Pancreas (tissue), 10 donors: ENCODE data around the gene RXFP4. TPM values are rescaled to one million over a fixed set of nuclear protein-coding genes. Genes with fewer than 3 reads are reported as not detected.
A peak's percentile ranks its signal among the peaks of the same experiment; 100 is the strongest.

Experiments
- ATAC-seq, 4 donors: fragments of 200-7000 bp; cut with Tn5 transposase; one replicate each; pipeline versions ENCODE4 v1.8.0 to v1.9.1; 2020; ENCODE audit warnings: mild to moderate bottlenecking in 4 of 4, moderate library complexity in 4 of 4
- DNase-seq, 6 donors: peaks; one replicate each; pipeline ENCODE4 v3.0.0-alpha.2; 2020
- FAIRE-seq: peaks from 2 replicates; lab custom pipeline; 2012; peaks lifted over from hg19 to GRCh38; lab: Jason Lieb, UNC
- H3K27ac ChIP-seq, 4 donors: fragments of 200-600 bp; sonication (generic); 1 replicate in 3 of 4; 2 replicates in 1 of 4; pipeline versions ENCODE4 v1.5.0 to v1.8.0; 2020
- H3K27me3 ChIP-seq, 4 donors: fragments of 200-600 bp; one replicate each; pipeline ENCODE4 v1.8.0; 2021
- H3K36me3 ChIP-seq, 3 donors: fragments of 200-600 bp; sonication (generic) in 1 of 3; one replicate each; pipeline versions ENCODE4 v1.5.0 to v1.8.0; 2020 to 2021
- H3K4me1 ChIP-seq, 3 donors: fragments of 200-600 bp; one replicate each; pipeline ENCODE4 v1.8.0; 2021
- H3K4me3 ChIP-seq, 4 donors: fragments of 200-600 bp; sonication (generic) in 2 of 4; one replicate each; pipeline versions ENCODE4 v1.5.0 to v1.8.0; 2020 to 2021
- H3K9me3 ChIP-seq, 4 donors: fragments of 200-600 bp; one replicate each; pipeline ENCODE4 v1.8.0; 2021
- CTCF ChIP-seq, 4 donors: fragments of 200-600 bp; sonication (generic) in 3 of 4; IDR thresholded peaks; one replicate each; pipeline versions ENCODE4 v1.5.0 to v1.8.0; 2021; ENCODE audit warnings: antibody characterized with exemption in 4 of 4
- WGBS, 2 donors: extraction: QIAGEN DNeasy Blood & Tissue Kit; methylation state at CpG; one replicate each; pipeline ENCODE4 v1.1.7; 2013; 5-methylcytosine and 5-hydroxymethylcytosine counted together
- intact Hi-C, 3 donors: fragments of 100-400 bp; cut with DNase I; formaldehyde crosslinking; loops; one replicate each; pipeline versions ENCODE4 v1.11.1 to v1.14.2; 2022
- polyA plus RNA-seq, 2 donors: library from polyadenylated mRNA; stranded (reverse); fragments of 200-250 nt; gene quantifications; one replicate each; pipeline ENCODE4 v1.2.3, GENCODE V29; 2013
- total RNA-seq, 6 donors: library from RNA; stranded (reverse); fragmentation: NEBNext Ultra II Directional in 4 of 6; extraction: Animal tissue kit (Norgen Biotek cat#: 25700) in 4 of 6; gene quantifications; one replicate each; pipeline versions ENCODE4 v1.2.1 to v1.2.4, GENCODE V29; 2021 to 2023
- donor health status: healthy with polysubstance abuse.
- donor health status: DM: no; HTN: no; CAD: no; lungs with moderate emphysema.
- donor health status: DM: no; HTN: no; CAD: no.
- donor health status: control.
- donor health status: control.
- donor health status: Bipolar disorder and iron deficiency.
- donor health status: DM: yes; HTN: yes; CAD: no.
- donor health status: DM: no; HTN: no; CAD: no.
- donor health status: DM: no; HTN: no; CAD: no.
- donor health status: DM: yes; HTN: yes; CAD: no.

RXFP4 gene
- total and polyA plus RNA-seq, 8 donors: 0.12 to 0.19 TPM; not detected in 6

GRCh38 chr1:155960081-155960745, 18.8 kb downstream of the RXFP4 start:
- 92 to 95% methylated on average over 3 of the region's 3 CpGs for WGBS, 2 donors
- Histone ChIP-seq H3K9me3 (no peaks in the 10 kb centered on the region), H3K27me3 (no peaks in the 10 kb centered on the region), H3K4me1 (no peaks in the 10 kb centered on the region), H3K36me3 (peaks cover 0 to 44% (median 2%) of the 10 kb centered on the region in 3 donors), H3K27ac (no peak overlapping the region), H3K4me3 (no peak overlapping the region)
- no peak for ATAC-seq
- intact Hi-C loops: no loop called here
- no peak for TF ChIP-seq CTCF (IDR thresholded peaks at IDR 0.05)
- no peak for DNase-seq
- no peak for FAIRE-seq

GRCh38 chr1:155961937-155962336, 20.5 kb downstream of the RXFP4 start:
- WGBS, 2 donors: 73 to 75% methylated on average over 14 of the region's 14 CpGs
- intact Hi-C loops: no loop called here
- Histone ChIP-seq H3K4me1 (no peaks in the 10 kb centered on the region), H3K27me3 (no peaks in the 10 kb centered on the region), H3K36me3 (peaks cover 0 to 45% (median 2%) of the 10 kb centered on the region in 3 donors), H3K4me3 (no peak overlapping the region), H3K9me3 (no peaks in the 10 kb centered on the region), H3K27ac (no peak overlapping the region)
- TF ChIP-seq CTCF (IDR thresholded peaks at IDR 0.05): no peak
- no peak for DNase-seq
- no peak for FAIRE-seq
- peak in 3 of 4 donors; percentile 33 to 56 (median 45) for ATAC-seq

- peaks cover 0 to 39% (median 2%) of the 10 kb centered on the region in 3 donors for H3K36me3 ChIP-seq
- no peaks in the 10 kb centered on the region for H3K9me3 ChIP-seq
- intact Hi-C loops: no loop called here
- no peak for DNase-seq
- no peak for TF ChIP-seq CTCF (IDR thresholded peaks at IDR 0.05)
- 88% methylated on average over 18 of the region's 18 CpGs for WGBS, 2 donors
- peak in 1 of 4 donors; percentile 24 for ATAC-seq
- H3K27me3 ChIP-seq: no peaks in the 10 kb centered on the region
- no peak for FAIRE-seq
- no peaks in the 10 kb centered on the region for H3K4me1 ChIP-seq
- H3K27ac ChIP-seq: no peak overlapping the region
- H3K4me3 ChIP-seq: no peak overlapping the region
These were observed 21.3 kb downstream of the RXFP4 start for GRCh38 chr1:155962599-155963211.

- no peak for ATAC-seq
- no peak for DNase-seq
- no peaks in the 10 kb centered on the region for H3K27me3 ChIP-seq
- no peak for TF ChIP-seq CTCF (IDR thresholded peaks at IDR 0.05)
- no peaks in the 10 kb centered on the region for H3K9me3 ChIP-seq
- no peak for FAIRE-seq
- no peaks in the 10 kb centered on the region for H3K4me1 ChIP-seq
- peaks cover 0 to 33% (median 2%) of the 10 kb centered on the region in 3 donors for H3K36me3 ChIP-seq
- no peak overlapping the region for H3K27ac ChIP-seq
- WGBS, 2 donors: 81 to 87% methylated on average over 7 of the region's 7 CpGs
- intact Hi-C loops: no loop called here
- H3K4me3 ChIP-seq: no peak overlapping the region
These were observed 22.8 kb downstream of the RXFP4 start for GRCh38 chr1:155964193-155964592.

GRCh38 chr1:155966135-155966534, 24.7 kb downstream of the RXFP4 start:
- Histone ChIP-seq H3K9me3 (no peaks in the 10 kb centered on the region), H3K36me3 (peaks cover 0 to 23% (median 2%) of the 10 kb centered on the region in 3 donors), H3K4me1 (no peaks in the 10 kb centered on the region), H3K4me3 (no peak overlapping the region), H3K27me3 (no peaks in the 10 kb centered on the region), H3K27ac (no peak overlapping the region)
- WGBS, 2 donors: 85 to 86% methylated on average over 9 of the region's 9 CpGs
- ATAC-seq (no peak), FAIRE-seq (no peak), DNase-seq (no peak)
- TF ChIP-seq CTCF (IDR thresholded peaks at IDR 0.05): no peak
- intact Hi-C loops: no loop called here
